Fibroblast of lung (primary cell): ENCODE measurements around the gene STEAP1.
"Not testable (repeated sequence)": the region's sequence is repeated elsewhere in the genome, so short reads cannot be mapped to it uniquely, and the experiment has no call there.

Source experiments
- EZH2 ChIP-seq: IDR thresholded peaks from 2 replicates; pipeline ENCODE4 v1.5.1; 2012; ENCODE audit warnings: low read length, control low read depth, mild to moderate bottlenecking; ENCODE audit errors: missing control alignments
- TF ChIP-seq, protein P1 (sequence below), 2 donors: IDR thresholded peaks in 1 of 2; conservative IDR thresholded peaks in 1 of 2; 1 replicate in 1 of 2; 2 replicates in 1 of 2; pipeline ENCODE4 v1.5.1; 2011 to 2012; ENCODE audit warnings: low read length in 2 of 2, control low read depth in 1 of 2, inconsistent platforms in 1 of 2, low read depth in 1 of 2, mild to moderate bottlenecking in 1 of 2

DNA sequence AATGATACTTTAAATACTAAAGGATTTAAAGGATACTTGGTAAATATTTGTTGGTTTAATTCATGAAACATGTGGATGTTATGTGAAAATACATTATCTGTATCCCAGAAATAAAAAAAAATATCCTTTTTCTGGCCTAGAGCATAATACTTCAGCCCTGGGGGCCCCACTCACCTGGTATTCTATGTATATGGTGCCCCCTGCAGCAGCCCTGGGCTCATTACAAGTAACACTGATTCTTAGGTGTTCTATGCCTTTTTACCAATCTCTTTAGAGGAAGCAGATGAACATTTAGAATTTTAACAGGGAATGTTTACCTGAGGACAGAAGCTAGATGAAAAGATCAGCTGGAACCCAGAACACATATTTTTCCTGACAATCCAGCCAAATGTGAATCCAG is 4.8 kb upstream of the STEAP1 start:
- TF ChIP-seq EZH2 = not testable (repeated sequence)
- TF ChIP-seq, protein P1, sequence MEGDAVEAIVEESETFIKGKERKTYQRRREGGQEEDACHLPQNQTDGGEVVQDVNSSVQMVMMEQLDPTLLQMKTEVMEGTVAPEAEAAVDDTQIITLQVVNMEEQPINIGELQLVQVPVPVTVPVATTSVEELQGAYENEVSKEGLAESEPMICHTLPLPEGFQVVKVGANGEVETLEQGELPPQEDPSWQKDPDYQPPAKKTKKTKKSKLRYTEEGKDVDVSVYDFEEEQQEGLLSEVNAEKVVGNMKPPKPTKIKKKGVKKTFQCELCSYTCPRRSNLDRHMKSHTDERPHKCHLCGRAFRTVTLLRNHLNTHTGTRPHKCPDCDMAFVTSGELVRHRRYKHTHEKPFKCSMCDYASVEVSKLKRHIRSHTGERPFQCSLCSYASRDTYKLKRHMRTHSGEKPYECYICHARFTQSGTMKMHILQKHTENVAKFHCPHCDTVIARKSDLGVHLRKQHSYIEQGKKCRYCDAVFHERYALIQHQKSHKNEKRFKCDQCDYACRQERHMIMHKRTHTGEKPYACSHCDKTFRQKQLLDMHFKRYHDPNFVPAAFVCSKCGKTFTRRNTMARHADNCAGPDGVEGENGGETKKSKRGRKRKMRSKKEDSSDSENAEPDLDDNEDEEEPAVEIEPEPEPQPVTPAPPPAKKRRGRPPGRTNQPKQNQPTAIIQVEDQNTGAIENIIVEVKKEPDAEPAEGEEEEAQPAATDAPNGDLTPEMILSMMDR (conservative IDR thresholded peaks at IDR 0.05 in 1 of 2, IDR thresholded peaks at IDR 0.05 in 1 of 2; ENCODE audit: low read depth in 1 of 2, low read length in 2 of 2) = peak; percentile 35 to 44
